ENCODE measurements around the gene KRTAP10-2. TPM values are rescaled to one million over a fixed set of nuclear protein-coding genes. Genes with fewer than 3 reads are reported as not detected.
A peak's percentile ranks its signal among the peaks of the same experiment; 100 is the strongest.

The KRTAP10-2 gene
- total and polyA plus RNA-seq, 9 of the 15 experiments (the other 6 are each of a cell fraction or from before 2014, with no cell fraction given), result not detected

- TF ChIP-seq LCOR (CRISPR knock-in tag; IDR thresholded peaks at IDR 0.05) (no peak), HNRNPK (IDR thresholded peaks at IDR 0.05; ENCODE audit: low read depth, low read length, poor library complexity, severe bottlenecking) (no peak), PREB (CRISPR knock-in tag; IDR thresholded peaks at IDR 0.05) (no peak), NCOA6 (IDR thresholded peaks at IDR 0.05) (no peak), MYBL2 (IDR thresholded peaks at IDR 0.05; ENCODE audit: low read depth) (no peak), MYBL2 (CRISPR knock-in tag; IDR thresholded peaks at IDR 0.05; ENCODE audit: borderline replicate concordance) (no peak), ZNF75A (CRISPR knock-in tag; IDR thresholded peaks at IDR 0.05) (no peak), TCF3 (CRISPR knock-in tag; IDR thresholded peaks at IDR 0.05) (peak; percentile 97), ZNF197 (CRISPR knock-in tag; IDR thresholded peaks at IDR 0.05; ENCODE audit: low read depth) (0 out of 2 replicates have a peak, but pooled peaks have one; percentile 40), UBTF (IDR thresholded peaks at IDR 0.05; ENCODE audit: borderline replicate concordance in 1 of 2, low read depth in 2 of 2, low read length in 2 of 2) (no peak), ZNF24 (IDR thresholded peaks at IDR 0.05) (0 out of 2 replicates have a peak, but pooled peaks have one; percentile 34), SIRT6 (IDR thresholded peaks at IDR 0.05; ENCODE audit: low read depth, low read length) (no peak), NR0B1 (IDR thresholded peaks at IDR 0.05; ENCODE audit: partially characterized antibody) (no peak), ZKSCAN1 (IDR thresholded peaks at IDR 0.05; ENCODE audit: low read depth, low read length) (no peak), E2F3 (CRISPR knock-in tag; IDR thresholded peaks at IDR 0.05) (0 out of 2 replicates have a peak, but pooled peaks have one; percentile 52)
- TF ChIP-seq, protein P1, sequence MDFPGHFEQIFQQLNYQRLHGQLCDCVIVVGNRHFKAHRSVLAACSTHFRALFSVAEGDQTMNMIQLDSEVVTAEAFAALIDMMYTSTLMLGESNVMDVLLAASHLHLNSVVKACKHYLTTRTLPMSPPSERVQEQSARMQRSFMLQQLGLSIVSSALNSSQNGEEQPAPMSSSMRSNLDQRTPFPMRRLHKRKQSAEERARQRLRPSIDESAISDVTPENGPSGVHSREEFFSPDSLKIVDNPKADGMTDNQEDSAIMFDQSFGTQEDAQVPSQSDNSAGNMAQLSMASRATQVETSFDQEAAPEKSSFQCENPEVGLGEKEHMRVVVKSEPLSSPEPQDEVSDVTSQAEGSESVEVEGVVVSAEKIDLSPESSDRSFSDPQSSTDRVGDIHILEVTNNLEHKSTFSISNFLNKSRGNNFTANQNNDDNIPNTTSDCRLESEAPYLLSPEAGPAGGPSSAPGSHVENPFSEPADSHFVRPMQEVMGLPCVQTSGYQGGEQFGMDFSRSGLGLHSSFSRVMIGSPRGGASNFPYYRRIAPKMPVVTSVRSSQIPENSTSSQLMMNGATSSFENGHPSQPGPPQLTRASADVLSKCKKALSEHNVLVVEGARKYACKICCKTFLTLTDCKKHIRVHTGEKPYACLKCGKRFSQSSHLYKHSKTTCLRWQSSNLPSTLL (IDR thresholded peaks at IDR 0.05), result no peak
- TF ChIP-seq, protein P2, sequence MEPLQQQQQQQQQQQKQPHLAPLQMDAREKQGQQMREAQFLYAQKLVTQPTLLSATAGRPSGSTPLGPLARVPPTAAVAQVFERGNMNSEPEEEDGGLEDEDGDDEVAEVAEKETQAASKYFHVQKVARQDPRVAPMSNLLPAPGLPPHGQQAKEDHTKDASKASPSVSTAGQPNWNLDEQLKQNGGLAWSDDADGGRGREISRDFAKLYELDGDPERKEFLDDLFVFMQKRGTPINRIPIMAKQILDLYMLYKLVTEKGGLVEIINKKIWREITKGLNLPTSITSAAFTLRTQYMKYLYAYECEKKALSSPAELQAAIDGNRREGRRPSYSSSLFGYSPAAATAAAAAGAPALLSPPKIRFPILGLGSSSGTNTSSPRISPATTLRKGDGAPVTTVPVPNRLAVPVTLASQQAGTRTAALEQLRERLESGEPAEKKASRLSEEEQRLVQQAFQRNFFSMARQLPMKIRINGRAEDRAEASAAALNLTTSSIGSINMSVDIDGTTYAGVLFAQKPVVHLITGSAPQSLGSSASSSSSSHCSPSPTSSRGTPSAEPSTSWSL (CRISPR knock-in tag; IDR thresholded peaks at IDR 0.05; ENCODE audit: borderline replicate concordance), result no peak
- TF ChIP-seq, protein P3, sequence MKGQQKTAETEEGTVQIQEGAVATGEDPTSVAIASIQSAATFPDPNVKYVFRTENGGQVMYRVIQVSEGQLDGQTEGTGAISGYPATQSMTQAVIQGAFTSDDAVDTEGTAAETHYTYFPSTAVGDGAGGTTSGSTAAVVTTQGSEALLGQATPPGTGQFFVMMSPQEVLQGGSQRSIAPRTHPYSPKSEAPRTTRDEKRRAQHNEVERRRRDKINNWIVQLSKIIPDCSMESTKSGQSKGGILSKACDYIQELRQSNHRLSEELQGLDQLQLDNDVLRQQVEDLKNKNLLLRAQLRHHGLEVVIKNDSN (CRISPR knock-in tag; IDR thresholded peaks at IDR 0.05), result no peak
These were observed 42.5 kb upstream of the KRTAP10-2 start (continued) for GRCh38 chr21:44593598-44594405.

All from K562 (cell line).